Adrenal gland (tissue), 12 donors: ENCODE data around the gene C10orf67. TPM values are rescaled to one million over a fixed set of nuclear protein-coding genes. Genes with fewer than 3 reads are reported as not detected.

Experiments used
- DNase-seq, 7 donors: peaks; one replicate each; pipeline ENCODE4 v3.0.0-alpha.2; 2019 to 2020
- H3K27ac ChIP-seq, 5 donors: fragments of 200-600 bp; sonication (generic) in 4 of 5; 1 replicate in 3 of 5; 2 replicates in 2 of 5; pipeline versions ENCODE4 v1.5.1 to v1.8.0; 2016 to 2020; ENCODE audit warnings: mild to moderate bottlenecking in 1 of 5
- H3K27me3 ChIP-seq: fragments of 200-600 bp; 2 replicates; pipeline ENCODE4 v1.8.0; 2021
- H3K36me3 ChIP-seq, 2 donors: fragments of 200-600 bp; replicated peaks in 1 of 2; 1 replicate in 1 of 2; 2 replicates in 1 of 2; pipeline versions ENCODE4 v1.5.1 to v1.8.0; 2018 to 2022
- H3K4me1 ChIP-seq, 2 donors: fragments of 200-600 bp; replicated peaks in 1 of 2; 1 replicate in 1 of 2; 2 replicates in 1 of 2; pipeline versions ENCODE4 v1.5.1 to v1.8.0; 2018 to 2021
- H3K4me3 ChIP-seq, 4 donors: fragments of 200-600 bp; sonication (generic) in 3 of 4; one replicate each; pipeline ENCODE4 v1.5.1; 2016 to 2018
- H3K9me3 ChIP-seq, 3 donors: fragments of 200-600 bp; sonication (generic) in 1 of 3; replicated peaks in 1 of 3; 1 replicate in 2 of 3; 2 replicates in 1 of 3; pipeline versions ENCODE4 v1.5.1 to v1.8.0; 2016 to 2021
- CTCF ChIP-seq, 6 experiments: fragments of 450-650 bp in 4 of 6; fragments of 200-600 bp in 2 of 6; sonication (generic) in 1 of 6; IDR thresholded peaks; 1 replicate in 5 of 6; 2 replicates in 1 of 6; pipeline versions ENCODE4 v1.5.1 to v1.8.0; 2016 to 2021; ENCODE audit warnings: antibody characterized with exemption in 6 of 6, mild to moderate bottlenecking in 2 of 6, moderate library complexity in 1 of 6
- POLR2A ChIP-seq, 2 donors: fragments of 450-650 bp; IDR thresholded peaks; one replicate each; pipeline ENCODE4 v1.6.1; 2017; ENCODE audit warnings: antibody characterized with exemption in 2 of 2, mild to moderate bottlenecking in 2 of 2, moderate library complexity in 1 of 2
- WGBS, 4 donors: extraction: QIAGEN DNeasy Blood & Tissue Kit in 2 of 4; methylation state at CpG; one replicate each; pipeline versions ENCODE4 v1.1.5 to v1.1.7; 2013 to 2017; 5-methylcytosine and 5-hydroxymethylcytosine counted together
- intact Hi-C, 2 donors: fragments of 100-400 bp; cut with DNase I; formaldehyde crosslinking; loops; one replicate each; pipeline versions ENCODE4 v1.14.1 to v1.15.0; 2022 to 2023
- polyA plus RNA-seq, 3 donors: library from polyadenylated mRNA; stranded (reverse); fragments of 200-250 nt in 2 of 3; fragments of 350-450 nt in 1 of 3; fragmentation: Illumina TruSeq in 1 of 3; extraction: RNeasy Lipid Tissue Mini Kit (QIAGEN cat#74804) in 1 of 3; gene quantifications; one replicate each; pipeline ENCODE4 v1.2.3, GENCODE V29; 2013 to 2014
- total RNA-seq, 9 donors: library from RNA; depleted of rRNA in 4 of 9; stranded (reverse); fragments of >200 nt in 4 of 9; fragments of 120-200 nt in 1 of 9; fragmentation: NEBNext Ultra II Directional in 1 of 9; extraction: Animal tissue kit (Norgen Biotek cat#: 25700) in 1 of 9; gene quantifications; one replicate each; pipeline versions ENCODE4 v1.1.0 to v1.2.4, GENCODE V29; 2013 to 2023
- donor health status: healthy with polysubstance abuse.
- donor health status: Bipolar disorder and iron deficiency.
- donor health status: DM: yes; HTN: yes; CAD: no.
- donor health status: DM: no; HTN: no; CAD: no.
- donor health status: DM: no; HTN: no; CAD: no.
- donor health status: DM: yes; HTN: yes; CAD: no.

C10orf67 gene
- total and polyA plus RNA-seq, 12 donors, result 0.03 to 0.50 (median 0.18) TPM; not detected in 6

- Histone ChIP-seq H3K4me1 (no peaks in the 10 kb centered on the region), H3K9me3 (no peaks in the 10 kb centered on the region), H3K36me3 (no peaks in the 10 kb centered on the region), H3K4me3 (no peak overlapping the region), H3K27ac (no peak overlapping the region), H3K27me3 (no peaks in the 10 kb centered on the region)
- DNase-seq, result no peak
- 71 to 85% (median 74%) methylated on average over 11 of the region's 11 CpGs for WGBS, 4 donors
- no peak for TF ChIP-seq POLR2A (IDR thresholded peaks at IDR 0.05)
- TF ChIP-seq CTCF (IDR thresholded peaks at IDR 0.05), result no peak
- intact Hi-C loops, result no loop called here
Measured at GRCh38 chr10:23338155-23338828, 6.3 kb downstream of the C10orf67 start.

GRCh38 chr10:23337616-23338015, 7.0 kb downstream of the C10orf67 start:
- H3K4me1 ChIP-seq, result no peaks in the 10 kb centered on the region
- no peaks in the 10 kb centered on the region for H3K36me3 ChIP-seq
- TF ChIP-seq POLR2A (IDR thresholded peaks at IDR 0.05) (no peak), CTCF (IDR thresholded peaks at IDR 0.05) (no peak)
- intact Hi-C loops, result no loop called here
- no peak overlapping the region for H3K27ac ChIP-seq
- DNase-seq, result no peak
- no peak overlapping the region for H3K4me3 ChIP-seq
- WGBS, 4 donors, result 69 to 75% (median 73%) methylated on average over 1 of the region's 1 CpG
- no peaks in the 10 kb centered on the region for H3K9me3 ChIP-seq
- no peaks in the 10 kb centered on the region for H3K27me3 ChIP-seq

GRCh38 chr10:23331567-23332301, 12.9 kb downstream of the C10orf67 start:
- TF ChIP-seq CTCF (IDR thresholded peaks at IDR 0.05) (no peak), POLR2A (IDR thresholded peaks at IDR 0.05) (no peak)
- Histone ChIP-seq H3K36me3 (no peaks in the 10 kb centered on the region), H3K4me1 (no peaks in the 10 kb centered on the region), H3K27me3 (no peaks in the 10 kb centered on the region), H3K27ac (no peak overlapping the region), H3K9me3 (no peaks in the 10 kb centered on the region), H3K4me3 (no peak overlapping the region)
- intact Hi-C loops, result no loop called here
- DNase-seq, result no peak
- WGBS, 4 donors, result 77 to 87% (median 78%) methylated on average over 8 of the region's 8 CpGs

GRCh38 chr10:23330948-23331347, 13.6 kb downstream of the C10orf67 start:
- Histone ChIP-seq H3K9me3 (no peaks in the 10 kb centered on the region), H3K4me1 (no peaks in the 10 kb centered on the region), H3K27ac (no peak overlapping the region), H3K27me3 (no peaks in the 10 kb centered on the region), H3K4me3 (no peak overlapping the region), H3K36me3 (no peaks in the 10 kb centered on the region)
- no peak for DNase-seq
- intact Hi-C loops, result no loop called here
- TF ChIP-seq POLR2A (IDR thresholded peaks at IDR 0.05), result no peak
- no peak for TF ChIP-seq CTCF (IDR thresholded peaks at IDR 0.05)
- 79 to 90% (median 84%) methylated on average over 7 of the region's 7 CpGs for WGBS, 4 donors
